ENCODE results near the gene SLC4A4.

GRCh38 chr4:71367546-71367945 lies 28.7 kb downstream of the SLC4A4 start:
- TF ChIP-seq, protein P1, sequence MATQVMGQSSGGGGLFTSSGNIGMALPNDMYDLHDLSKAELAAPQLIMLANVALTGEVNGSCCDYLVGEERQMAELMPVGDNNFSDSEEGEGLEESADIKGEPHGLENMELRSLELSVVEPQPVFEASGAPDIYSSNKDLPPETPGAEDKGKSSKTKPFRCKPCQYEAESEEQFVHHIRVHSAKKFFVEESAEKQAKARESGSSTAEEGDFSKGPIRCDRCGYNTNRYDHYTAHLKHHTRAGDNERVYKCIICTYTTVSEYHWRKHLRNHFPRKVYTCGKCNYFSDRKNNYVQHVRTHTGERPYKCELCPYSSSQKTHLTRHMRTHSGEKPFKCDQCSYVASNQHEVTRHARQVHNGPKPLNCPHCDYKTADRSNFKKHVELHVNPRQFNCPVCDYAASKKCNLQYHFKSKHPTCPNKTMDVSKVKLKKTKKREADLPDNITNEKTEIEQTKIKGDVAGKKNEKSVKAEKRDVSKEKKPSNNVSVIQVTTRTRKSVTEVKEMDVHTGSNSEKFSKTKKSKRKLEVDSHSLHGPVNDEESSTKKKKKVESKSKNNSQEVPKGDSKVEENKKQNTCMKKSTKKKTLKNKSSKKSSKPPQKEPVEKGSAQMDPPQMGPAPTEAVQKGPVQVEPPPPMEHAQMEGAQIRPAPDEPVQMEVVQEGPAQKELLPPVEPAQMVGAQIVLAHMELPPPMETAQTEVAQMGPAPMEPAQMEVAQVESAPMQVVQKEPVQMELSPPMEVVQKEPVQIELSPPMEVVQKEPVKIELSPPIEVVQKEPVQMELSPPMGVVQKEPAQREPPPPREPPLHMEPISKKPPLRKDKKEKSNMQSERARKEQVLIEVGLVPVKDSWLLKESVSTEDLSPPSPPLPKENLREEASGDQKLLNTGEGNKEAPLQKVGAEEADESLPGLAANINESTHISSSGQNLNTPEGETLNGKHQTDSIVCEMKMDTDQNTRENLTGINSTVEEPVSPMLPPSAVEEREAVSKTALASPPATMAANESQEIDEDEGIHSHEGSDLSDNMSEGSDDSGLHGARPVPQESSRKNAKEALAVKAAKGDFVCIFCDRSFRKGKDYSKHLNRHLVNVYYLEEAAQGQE (tag by site-specific recombination; IDR thresholded peaks at IDR 0.05) = no peak
- TF ChIP-seq REPIN1 (tag by site-specific recombination; IDR thresholded peaks at IDR 0.05; ENCODE audit: low read depth) (no peak), ZNF274 (IDR thresholded peaks at IDR 0.05; ENCODE audit: low read length) (no peak), ZNF274 (tag by site-specific recombination; IDR thresholded peaks at IDR 0.05; ENCODE audit: borderline replicate concordance) (no peak), ZBTB10 (tag by site-specific recombination; IDR thresholded peaks at IDR 0.05) (no peak), ZNF521 (tag by site-specific recombination; IDR thresholded peaks at IDR 0.05) (no peak), ZBTB1 (tag by site-specific recombination; IDR thresholded peaks at IDR 0.05) (no peak), ZNF707 (tag by site-specific recombination; IDR thresholded peaks at IDR 0.05) (no peak)

All from HEK293 (cell line).